Neural progenitor cell (in vitro differentiated cells): ENCODE results near the gene CCDC85C.

Source experiments
- CTCF ChIP-seq: fragments of 200-600 bp; sonication (generic); IDR thresholded peaks from 2 replicates; pipeline ENCODE4 v1.5.1; 2017; ENCODE audit warnings: antibody characterized with exemption, mild to moderate bottlenecking
- EZH2 ChIP-seq: fragments of 200-600 bp; sonication (generic); IDR thresholded peaks from 2 replicates; pipeline ENCODE4 v1.6.1; 2017; ENCODE audit warnings: antibody characterized with exemption, mild to moderate bottlenecking, moderate library complexity

DNA sequence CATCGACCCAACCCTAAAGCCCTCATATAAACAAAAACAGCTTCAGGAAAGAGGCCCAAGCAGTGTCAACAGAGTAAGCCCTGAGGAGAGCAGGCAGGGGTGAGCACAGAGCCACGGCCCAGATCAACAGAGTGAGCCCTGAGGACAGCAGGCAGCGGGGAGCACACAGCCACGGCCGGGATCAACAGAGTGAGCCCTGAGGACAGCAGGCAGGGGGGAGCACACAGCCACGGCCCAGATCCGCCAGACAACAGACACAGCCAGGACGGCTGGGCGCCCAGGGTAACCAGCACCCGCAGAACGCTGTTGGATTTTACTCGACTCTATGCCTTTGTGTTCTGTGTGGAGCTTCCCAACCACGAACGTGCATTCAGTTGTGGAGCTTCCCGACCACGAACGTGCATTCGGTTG is 15.0 kb downstream of the CCDC85C start:
- TF ChIP-seq CTCF (no peak), EZH2 (no peak)
